Measurements from ENCODE around the gene ATP6V1C2. TPM values are rescaled to one million over a fixed set of nuclear protein-coding genes. Genes with fewer than 3 reads are reported as not detected.

Gene ATP6V1C2
- total RNA-seq, 1 donor from 2014 or later: 0.69 TPM

- Histone ChIP-seq H3K4me1 (peaks cover 4% of the 10 kb centered on the region), H3K27ac (replicated peaks) (no peak overlapping the region), H3K9me3 (replicated peaks) (no peaks in the 10 kb centered on the region), H3K36me3 (no peaks in the 10 kb centered on the region), H3K4me3 (no peak overlapping the region), H3K27me3 (ENCODE audit: low read depth) (no peaks in the 10 kb centered on the region)
- no peak for DNase-seq
- TF ChIP-seq CTCF (IDR thresholded peaks at IDR 0.05; ENCODE audit: borderline replicate concordance): no peak
- intact Hi-C loops (cut with micrococcal nuclease): no loop called here
These were observed 36.4 kb downstream of the ATP6V1C2 start for GRCh38 chr2:10757814-10758286.

GRCh38 chr2:10759151-10759714 is 37.8 kb downstream of the ATP6V1C2 start:
- H3K9me3 ChIP-seq (replicated peaks): no peaks in the 10 kb centered on the region
- TF ChIP-seq CTCF (IDR thresholded peaks at IDR 0.05; ENCODE audit: borderline replicate concordance): no peak
- intact Hi-C loops (cut with micrococcal nuclease): no loop called here
- H3K4me3 ChIP-seq: no peak overlapping the region
- no peak overlapping the region for H3K27ac ChIP-seq (replicated peaks)
- H3K36me3 ChIP-seq: no peaks in the 10 kb centered on the region
- H3K27me3 ChIP-seq (ENCODE audit: low read depth): no peaks in the 10 kb centered on the region
- H3K4me1 ChIP-seq: peaks cover 11% of the 10 kb centered on the region
- no peak for DNase-seq

GRCh38 chr2:10760794-10761504 is 39.5 kb downstream of the ATP6V1C2 start:
- Histone ChIP-seq H3K27me3 (ENCODE audit: low read depth) (no peaks in the 10 kb centered on the region), H3K36me3 (no peaks in the 10 kb centered on the region), H3K9me3 (replicated peaks) (no peaks in the 10 kb centered on the region), H3K4me1 (peaks cover 11% of the 10 kb centered on the region), H3K27ac (replicated peaks) (no peak overlapping the region), H3K4me3 (no peak overlapping the region)
- intact Hi-C loops (cut with micrococcal nuclease): no loop called here
- no peak for DNase-seq
- TF ChIP-seq CTCF (IDR thresholded peaks at IDR 0.05; ENCODE audit: borderline replicate concordance): no peak

GRCh38 chr2:10761591-10761990 is 40.2 kb downstream of the ATP6V1C2 start:
- intact Hi-C loops (cut with micrococcal nuclease): no loop called here
- TF ChIP-seq CTCF (IDR thresholded peaks at IDR 0.05; ENCODE audit: borderline replicate concordance): no peak

GRCh38 chr2:10762651-10763460 is 41.4 kb downstream of the ATP6V1C2 start:
- TF ChIP-seq CTCF (IDR thresholded peaks at IDR 0.05; ENCODE audit: borderline replicate concordance): no peak
- Histone ChIP-seq H3K27me3 (ENCODE audit: low read depth) (no peaks in the 10 kb centered on the region), H3K4me3 (peak overlapping the region; percentile 45), H3K36me3 (no peaks in the 10 kb centered on the region), H3K9me3 (replicated peaks) (no peaks in the 10 kb centered on the region), H3K4me1 (peaks cover 11% of the 10 kb centered on the region), H3K27ac (replicated peaks) (no peak overlapping the region)
- no peak for DNase-seq
- intact Hi-C loops (cut with micrococcal nuclease): no loop called here

More at GRCh38 chr2:10761591-10761990, 40.2 kb downstream of the ATP6V1C2 start:
- peaks cover 11% of the 10 kb centered on the region for H3K4me1 ChIP-seq
- H3K9me3 ChIP-seq (replicated peaks): no peaks in the 10 kb centered on the region
- H3K4me3 ChIP-seq: no peak overlapping the region
- no peaks in the 10 kb centered on the region for H3K36me3 ChIP-seq
- no peaks in the 10 kb centered on the region for H3K27me3 ChIP-seq (ENCODE audit: low read depth)
- no peak overlapping the region for H3K27ac ChIP-seq (replicated peaks)
- DNase-seq: no peak
